ENCODE measurements around the gene MYO18A. TPM values are rescaled to one million over a fixed set of nuclear protein-coding genes. Genes with fewer than 3 reads are reported as not detected.

Gene MYO18A
- total RNA-seq, 4 donors from 2014 or later, result 33.2 to 104 (median 59.3) TPM

GRCh38 chr17:29079887-29080286 is 100.3 kb downstream of the MYO18A start:
- Histone ChIP-seq H3K36me3 (no peaks in the 10 kb centered on the region), H3K4me1 (no peaks in the 10 kb centered on the region), H3K27me3 (no peaks in the 10 kb centered on the region), H3K27ac (no peak overlapping the region), H3K4me3 (no peak overlapping the region), H3K9me3 (no peaks in the 10 kb centered on the region)
- no peak for TF ChIP-seq POLR2A (IDR thresholded peaks at IDR 0.05)
- TF ChIP-seq, protein P1, sequence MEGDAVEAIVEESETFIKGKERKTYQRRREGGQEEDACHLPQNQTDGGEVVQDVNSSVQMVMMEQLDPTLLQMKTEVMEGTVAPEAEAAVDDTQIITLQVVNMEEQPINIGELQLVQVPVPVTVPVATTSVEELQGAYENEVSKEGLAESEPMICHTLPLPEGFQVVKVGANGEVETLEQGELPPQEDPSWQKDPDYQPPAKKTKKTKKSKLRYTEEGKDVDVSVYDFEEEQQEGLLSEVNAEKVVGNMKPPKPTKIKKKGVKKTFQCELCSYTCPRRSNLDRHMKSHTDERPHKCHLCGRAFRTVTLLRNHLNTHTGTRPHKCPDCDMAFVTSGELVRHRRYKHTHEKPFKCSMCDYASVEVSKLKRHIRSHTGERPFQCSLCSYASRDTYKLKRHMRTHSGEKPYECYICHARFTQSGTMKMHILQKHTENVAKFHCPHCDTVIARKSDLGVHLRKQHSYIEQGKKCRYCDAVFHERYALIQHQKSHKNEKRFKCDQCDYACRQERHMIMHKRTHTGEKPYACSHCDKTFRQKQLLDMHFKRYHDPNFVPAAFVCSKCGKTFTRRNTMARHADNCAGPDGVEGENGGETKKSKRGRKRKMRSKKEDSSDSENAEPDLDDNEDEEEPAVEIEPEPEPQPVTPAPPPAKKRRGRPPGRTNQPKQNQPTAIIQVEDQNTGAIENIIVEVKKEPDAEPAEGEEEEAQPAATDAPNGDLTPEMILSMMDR (IDR thresholded peaks at IDR 0.05), result no peak
- DNase-seq, result no peak
- intact Hi-C loops (cut with DNase I; ENCODE audit: low total_unique reads), result no loop called here

- H3K4me1 ChIP-seq, result no peaks in the 10 kb centered on the region
- no peak for DNase-seq
- no peaks in the 10 kb centered on the region for H3K9me3 ChIP-seq
- H3K36me3 ChIP-seq, result no peaks in the 10 kb centered on the region
- intact Hi-C loops (cut with DNase I; ENCODE audit: low total_unique reads), result no loop called here
- TF ChIP-seq, protein P1 (IDR thresholded peaks at IDR 0.05), result no peak
- H3K4me3 ChIP-seq, result no peak overlapping the region
- no peak overlapping the region for H3K27ac ChIP-seq
- no peaks in the 10 kb centered on the region for H3K27me3 ChIP-seq
Observed at GRCh38 chr17:29079433-29079832, 100.8 kb downstream of the MYO18A start.

DNA sequence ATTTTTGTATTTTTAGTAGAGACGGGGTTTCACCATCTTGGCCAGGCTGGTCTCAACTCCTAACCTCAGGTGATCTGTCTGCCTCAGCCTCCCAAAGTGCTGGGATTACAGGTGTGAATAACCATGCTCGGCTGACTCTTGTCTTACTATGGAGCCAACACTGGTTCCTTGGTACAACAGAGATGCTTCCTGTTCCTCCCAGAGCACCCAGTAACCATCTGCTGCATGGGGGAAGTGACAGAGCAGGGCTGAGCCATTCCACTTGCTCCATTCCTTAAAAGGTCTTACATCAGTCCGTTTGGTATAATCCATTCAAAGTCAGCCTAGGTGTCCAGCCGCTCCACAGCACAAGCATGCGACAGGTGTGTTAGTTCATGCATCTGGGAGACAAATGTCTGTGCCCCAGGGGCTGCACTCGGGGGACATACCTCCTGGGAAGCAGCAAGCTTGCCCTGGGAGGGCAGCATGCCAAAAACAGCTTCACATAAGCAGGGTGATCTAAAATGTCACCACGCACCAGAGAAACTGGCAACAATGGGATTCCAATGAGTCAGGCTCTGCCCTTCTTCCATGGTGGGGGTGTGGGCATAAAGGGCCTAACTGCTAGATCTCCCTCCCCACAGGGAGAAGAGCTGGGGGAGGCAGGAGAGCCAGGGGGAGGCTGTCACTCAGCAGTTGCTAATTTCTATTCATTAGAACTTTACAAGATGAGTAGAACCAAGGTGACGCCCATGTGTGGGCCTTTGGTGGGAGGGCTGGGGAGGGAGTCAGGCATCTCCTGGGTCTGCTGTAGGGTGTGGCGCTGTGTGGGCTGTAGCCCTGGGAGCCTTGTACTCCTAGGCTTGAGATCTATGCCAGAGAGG is 101.8 kb downstream of the MYO18A start:
- intact Hi-C loops (cut with DNase I; ENCODE audit: low total_unique reads), result no loop called here
- H3K36me3 ChIP-seq, result no peaks in the 10 kb centered on the region
- no peaks in the 10 kb centered on the region for H3K4me1 ChIP-seq

GRCh38 chr17:29077320-29077719 is 102.9 kb downstream of the MYO18A start:
- no peak for DNase-seq
- Histone ChIP-seq H3K27ac (no peak overlapping the region), H3K36me3 (no peaks in the 10 kb centered on the region), H3K9me3 (no peaks in the 10 kb centered on the region), H3K27me3 (no peaks in the 10 kb centered on the region), H3K4me1 (no peaks in the 10 kb centered on the region), H3K4me3 (no peak overlapping the region)
- TF ChIP-seq, protein P1 (IDR thresholded peaks at IDR 0.05), result no peak
- TF ChIP-seq POLR2A (IDR thresholded peaks at IDR 0.05), result no peak
- intact Hi-C loops (cut with DNase I; ENCODE audit: low total_unique reads), result no loop called here

More for the DNA sequence above, 101.8 kb downstream of the MYO18A start:
- Histone ChIP-seq H3K4me3 (no peak overlapping the region), H3K27me3 (no peaks in the 10 kb centered on the region), H3K9me3 (no peaks in the 10 kb centered on the region), H3K27ac (no peak overlapping the region)
- TF ChIP-seq POLR2A (IDR thresholded peaks at IDR 0.05), result no peak
- TF ChIP-seq, protein P1 (IDR thresholded peaks at IDR 0.05), result no peak
- DNase-seq, result no peak

GRCh38 chr17:29076722-29077121 is 103.5 kb downstream of the MYO18A start:
- H3K27ac ChIP-seq, result no peak overlapping the region
- H3K4me3 ChIP-seq, result no peak overlapping the region
- H3K27me3 ChIP-seq, result no peaks in the 10 kb centered on the region
- intact Hi-C loops (cut with DNase I; ENCODE audit: low total_unique reads), result no loop called here
- H3K36me3 ChIP-seq, result no peaks in the 10 kb centered on the region
- H3K9me3 ChIP-seq, result no peaks in the 10 kb centered on the region
- TF ChIP-seq, protein P1 (IDR thresholded peaks at IDR 0.05), result no peak
- TF ChIP-seq POLR2A (IDR thresholded peaks at IDR 0.05), result no peak
- DNase-seq, result no peak
- no peaks in the 10 kb centered on the region for H3K4me1 ChIP-seq

Data from uterus (tissue), 4 donors.